HG03442 (cell line): ENCODE measurements around the gene FSTL1.

Source experiments
- ATAC-seq: cut with Tn5 transposase; IDR thresholded peaks from one replicate; pipeline ENCODE4 v1.9.1; 2021; ENCODE audit warnings: mild to moderate bottlenecking, moderate library complexity; ENCODE audit not compliant: unreplicated experiment

FSTL1 gene

DNA sequence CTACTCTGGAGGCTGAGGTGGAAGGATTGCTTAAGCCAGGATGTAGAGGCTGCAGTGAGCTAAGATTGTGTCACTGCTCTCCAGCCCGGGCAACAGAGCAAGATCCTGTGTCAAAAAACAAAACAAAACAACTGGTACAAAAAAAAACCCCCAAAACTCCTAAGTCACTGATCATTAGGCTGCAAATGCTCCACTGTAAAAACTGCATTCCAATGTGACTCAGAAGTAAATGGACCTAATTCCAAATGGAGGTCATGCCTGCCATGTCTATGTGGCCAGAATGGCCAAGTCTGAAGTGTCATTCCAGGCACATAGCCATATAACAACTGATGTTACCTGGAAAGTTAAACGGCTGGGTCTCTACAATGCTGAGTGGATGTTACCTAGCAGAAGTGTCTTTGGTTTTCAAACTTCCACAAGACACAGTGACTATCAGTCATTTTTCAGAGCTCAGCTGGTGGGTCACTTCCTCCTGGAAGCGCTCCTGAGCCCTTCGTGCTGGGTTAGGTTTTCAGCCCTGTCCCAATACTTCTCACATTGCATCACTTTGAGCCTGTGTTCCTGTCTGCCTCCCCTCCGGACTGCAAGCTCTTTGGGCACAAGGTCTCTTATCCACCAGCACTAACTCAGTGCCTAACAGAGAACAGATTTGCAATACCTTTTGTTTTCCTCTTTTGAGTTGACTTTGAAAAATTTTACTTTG lies 10.6 kb downstream of the FSTL1 start:
- no peak for ATAC-seq

DNA sequence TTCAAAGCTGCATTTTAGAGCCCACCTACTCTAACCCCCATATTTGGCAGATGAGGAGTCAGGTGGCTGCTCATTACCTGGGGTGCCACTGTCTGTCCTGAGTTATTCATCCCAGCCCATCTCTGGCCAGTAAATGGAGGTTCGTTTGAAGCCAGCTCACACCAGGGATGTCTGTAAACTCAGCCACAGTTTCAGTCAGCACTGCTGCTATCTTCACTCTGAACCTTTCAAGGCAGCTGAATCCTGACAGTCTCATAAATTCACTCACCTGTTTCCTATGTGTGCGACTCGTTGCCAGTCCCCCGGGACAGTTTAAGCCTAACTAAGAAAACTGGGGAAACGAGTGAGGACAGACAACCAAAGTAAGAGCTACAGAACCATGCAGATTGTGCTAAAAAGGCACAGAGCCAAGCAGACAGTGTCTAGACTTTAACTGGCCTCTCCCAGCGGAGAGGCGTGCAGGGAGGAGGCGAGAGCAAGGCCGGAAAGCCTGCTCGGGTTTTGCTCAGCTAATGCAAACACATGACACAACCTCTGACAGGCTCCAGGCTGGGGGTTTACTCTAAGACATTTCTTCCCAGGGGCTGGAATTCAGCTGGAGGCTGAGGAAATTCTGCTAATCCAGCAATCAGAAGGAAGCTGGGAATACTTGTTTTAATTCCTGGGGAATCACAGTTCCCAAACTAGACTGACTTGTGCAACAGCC lies 12.0 kb downstream of the FSTL1 start:
- ATAC-seq = no peak

GRCh38 chr3:120438216-120438615 lies 12.6 kb downstream of the FSTL1 start:
- ATAC-seq = no peak

GRCh38 chr3:120437559-120437958 lies 13.2 kb downstream of the FSTL1 start:
- ATAC-seq = no peak

DNA sequence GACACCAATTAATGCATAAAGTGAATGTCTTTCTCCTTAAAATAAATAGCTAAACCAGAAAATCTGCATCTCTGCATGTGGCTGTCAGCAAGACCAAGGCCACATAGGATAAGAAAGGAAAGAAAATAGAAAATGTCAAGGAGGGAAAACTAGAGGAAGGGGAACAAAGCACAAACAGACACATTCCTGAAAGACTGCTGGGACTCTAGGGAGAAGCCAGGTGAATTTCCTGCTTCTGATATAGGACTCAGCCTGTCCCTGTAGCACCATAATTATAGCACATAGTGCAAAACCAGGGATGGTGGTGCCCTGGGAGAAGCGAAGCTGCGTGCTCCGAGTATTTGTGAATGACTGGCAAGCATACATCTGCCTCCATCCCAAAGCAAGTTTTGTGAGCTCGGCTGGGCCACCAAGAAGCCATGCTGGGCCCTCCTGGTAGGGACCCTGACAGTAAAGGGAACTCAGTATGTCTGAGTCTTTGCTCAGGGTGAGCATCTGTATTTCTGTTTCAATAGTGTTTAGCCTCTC lies 14.2 kb downstream of the FSTL1 start:
- ATAC-seq = no peak

DNA sequence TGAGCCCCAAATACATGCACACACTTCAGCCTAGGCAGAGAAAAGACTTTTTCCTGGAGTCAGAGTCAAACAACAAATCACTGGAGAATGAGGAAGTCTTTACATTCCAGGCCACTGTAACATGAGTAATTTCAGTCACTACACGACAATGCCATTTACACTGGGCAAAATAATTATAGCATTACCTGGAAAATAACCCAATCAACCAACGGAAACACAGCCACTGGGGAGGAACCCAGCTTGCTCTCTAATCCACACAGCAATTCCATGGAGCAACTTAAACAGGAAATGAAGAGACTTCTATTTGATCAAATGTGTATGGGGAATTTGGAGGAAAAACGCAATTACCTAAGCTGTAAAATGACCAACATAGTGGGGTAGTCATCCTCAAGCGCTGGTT lies 15.2 kb downstream of the FSTL1 start:
- ATAC-seq = no peak

DNA sequence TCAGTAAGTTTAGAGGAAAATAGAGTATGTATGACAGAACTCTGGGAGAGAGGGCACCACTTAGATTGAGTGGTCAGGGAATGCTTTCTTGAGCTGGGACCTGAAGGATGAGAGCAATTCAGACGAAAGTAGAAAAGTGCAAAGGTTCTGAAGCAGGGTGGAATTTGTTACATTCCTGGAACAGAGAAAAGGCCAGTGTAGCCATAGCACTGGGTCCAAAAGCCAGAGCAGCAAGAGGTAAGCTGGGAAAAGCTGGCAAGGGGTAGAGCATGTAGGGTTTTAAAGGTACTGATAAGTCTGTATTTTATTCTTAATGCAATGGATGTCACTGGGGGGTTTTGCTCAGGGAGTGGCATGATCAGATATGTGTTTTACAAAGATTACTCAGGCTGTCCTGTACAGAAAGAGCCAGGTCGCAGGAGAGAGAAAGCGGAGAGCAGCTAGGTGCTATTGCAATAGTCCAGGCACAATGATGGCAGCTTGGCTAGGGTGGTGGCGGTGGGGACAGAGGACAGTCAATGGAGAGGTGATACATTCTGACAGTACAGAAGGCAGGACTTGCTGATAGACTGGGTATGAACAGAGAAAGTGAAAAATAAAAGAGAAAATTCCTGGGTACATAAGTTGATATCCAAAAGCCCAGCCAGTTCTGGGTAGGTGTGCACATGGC lies 17.0 kb downstream of the FSTL1 start:
- ATAC-seq = no peak

DNA sequence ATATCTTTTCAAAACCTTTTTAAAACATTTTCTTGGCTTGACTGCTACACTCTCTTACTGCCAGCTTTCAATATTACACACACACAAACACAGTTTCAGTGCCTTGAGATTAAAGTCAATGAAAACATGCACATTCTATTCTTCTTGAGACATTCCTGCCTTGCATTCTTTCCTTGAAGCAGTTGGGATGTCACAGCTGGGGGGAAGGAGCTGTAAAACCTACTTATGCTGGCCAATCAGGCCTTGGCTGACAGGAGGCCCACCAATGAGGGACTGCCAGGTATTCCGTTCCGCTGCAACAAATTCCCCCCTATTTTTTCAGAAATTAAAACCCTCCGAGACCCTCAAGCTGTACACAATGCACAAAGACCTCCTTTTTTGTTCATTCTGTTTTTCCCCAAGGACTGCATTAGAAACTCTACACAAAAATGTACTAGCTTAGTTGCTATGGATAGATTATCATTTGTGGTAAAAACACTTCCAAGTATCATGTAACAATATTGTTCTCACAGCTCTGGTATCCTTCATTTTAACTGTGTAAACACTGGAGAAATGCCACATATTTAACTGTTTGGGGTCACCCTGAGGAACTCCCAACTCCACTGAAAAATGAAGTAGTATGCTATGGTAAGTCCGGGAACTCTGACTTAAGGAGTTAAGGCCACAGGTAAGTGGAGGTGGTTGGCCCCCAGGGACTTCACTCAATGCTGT lies 18.5 kb downstream of the FSTL1 start:
- ATAC-seq = no peak

- ATAC-seq = no peak
Observed at GRCh38 chr3:120429921-120430361, 20.9 kb downstream of the FSTL1 start.

DNA sequence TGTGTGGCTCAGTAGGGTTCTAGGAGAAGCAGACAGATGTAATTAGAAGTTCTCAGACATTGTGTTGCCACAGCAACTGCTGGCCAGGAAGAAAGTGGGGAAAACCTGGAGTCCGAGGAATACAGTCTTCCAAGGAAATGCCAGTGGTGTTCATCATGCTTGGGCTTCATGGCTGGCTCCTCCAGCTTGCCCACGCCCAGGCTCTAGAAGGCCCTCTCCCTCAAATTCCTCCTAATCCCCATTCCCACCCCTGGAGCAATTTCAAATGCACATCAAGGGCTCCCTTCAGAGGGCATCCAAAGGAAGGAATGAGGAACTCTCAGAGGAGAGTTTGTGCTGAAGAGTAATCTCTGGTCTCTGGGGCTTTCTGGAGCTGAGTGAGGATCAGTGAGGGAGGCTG lies 21.9 kb downstream of the FSTL1 start:
- no peak for ATAC-seq

- no peak for ATAC-seq
Observed at GRCh38 chr3:120427201-120427600, 23.6 kb downstream of the FSTL1 start.

DNA sequence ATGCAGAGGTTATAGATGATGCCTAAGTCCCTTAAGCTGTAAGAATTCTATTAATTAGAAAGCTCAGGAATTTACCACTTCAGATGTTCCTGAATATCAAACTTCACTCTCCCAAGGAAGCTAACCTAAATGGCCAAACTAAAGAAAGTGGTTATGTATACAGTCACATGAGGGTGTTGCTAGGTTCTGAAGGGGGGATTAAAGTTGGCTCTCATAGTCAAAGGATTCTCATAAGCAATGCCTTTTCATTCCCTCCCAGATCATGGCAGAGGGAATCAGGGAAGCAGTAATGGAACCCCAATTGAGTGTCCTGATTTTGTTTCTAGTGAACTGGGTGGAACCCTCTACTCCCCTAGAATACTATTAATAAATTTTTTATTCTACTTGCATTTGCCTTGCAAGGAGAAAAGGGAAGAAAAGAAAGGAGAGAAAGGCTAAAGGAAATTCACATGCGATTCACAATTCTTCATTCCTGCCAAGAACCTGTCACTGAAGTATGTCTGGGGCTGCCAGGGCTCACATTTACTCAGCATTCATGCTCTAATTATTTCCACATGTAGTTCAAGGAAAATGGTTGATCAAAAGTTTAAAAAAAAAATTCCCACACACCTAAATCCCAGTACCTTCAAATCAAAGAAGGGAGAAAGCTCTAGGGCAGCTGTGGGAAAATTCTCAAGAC lies 25.1 kb downstream of the FSTL1 start:
- ATAC-seq = no peak

DNA sequence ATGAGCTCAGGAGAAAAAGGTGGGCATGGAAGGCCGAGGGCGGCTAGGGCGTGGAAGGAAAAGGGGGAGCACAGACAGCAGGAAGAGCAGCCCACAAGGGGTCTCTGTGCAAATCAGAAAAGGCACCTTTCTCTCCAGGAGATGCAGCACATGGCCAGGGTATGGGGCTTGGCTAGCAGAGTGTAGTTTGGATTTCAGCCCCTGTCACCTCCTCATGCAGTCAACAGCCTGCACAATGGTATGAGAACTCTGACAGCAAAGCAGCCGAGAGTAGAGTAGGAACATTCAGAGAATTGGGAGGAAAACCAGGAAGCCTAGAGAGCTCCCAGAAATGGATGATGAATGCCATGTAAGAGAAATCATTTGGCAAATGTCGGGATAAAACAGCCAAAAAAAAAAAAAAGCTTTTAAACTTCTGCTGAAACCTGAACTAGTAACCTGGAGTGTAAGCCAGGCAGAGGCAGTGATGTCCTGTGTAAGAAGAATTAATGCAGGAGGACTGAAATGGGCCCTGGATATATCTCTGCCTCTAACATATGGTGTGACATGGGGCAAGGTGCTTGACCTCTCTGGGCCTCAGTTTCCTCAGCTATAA lies 25.7 kb downstream of the FSTL1 start:
- ATAC-seq = no peak

DNA sequence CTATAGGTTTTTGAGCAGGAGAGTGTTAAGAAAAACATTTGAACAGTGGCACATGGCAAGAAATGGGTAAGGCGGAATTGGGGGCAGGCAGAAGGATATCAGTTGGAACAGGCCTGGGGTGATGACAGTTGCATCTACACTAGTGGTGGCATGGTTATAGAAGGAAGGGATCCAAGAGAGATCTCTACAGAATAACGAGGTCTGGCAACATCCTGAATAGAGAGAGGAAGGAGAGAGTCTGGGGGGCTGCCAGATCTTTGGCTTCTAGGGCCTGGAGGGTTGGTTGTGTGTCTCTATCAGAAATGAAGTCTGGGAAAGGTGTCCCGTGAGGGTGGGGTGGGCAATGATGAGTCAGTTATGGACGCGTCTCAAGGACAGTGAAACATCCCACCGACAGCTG lies 26.3 kb downstream of the FSTL1 start:
- no peak for ATAC-seq

DNA sequence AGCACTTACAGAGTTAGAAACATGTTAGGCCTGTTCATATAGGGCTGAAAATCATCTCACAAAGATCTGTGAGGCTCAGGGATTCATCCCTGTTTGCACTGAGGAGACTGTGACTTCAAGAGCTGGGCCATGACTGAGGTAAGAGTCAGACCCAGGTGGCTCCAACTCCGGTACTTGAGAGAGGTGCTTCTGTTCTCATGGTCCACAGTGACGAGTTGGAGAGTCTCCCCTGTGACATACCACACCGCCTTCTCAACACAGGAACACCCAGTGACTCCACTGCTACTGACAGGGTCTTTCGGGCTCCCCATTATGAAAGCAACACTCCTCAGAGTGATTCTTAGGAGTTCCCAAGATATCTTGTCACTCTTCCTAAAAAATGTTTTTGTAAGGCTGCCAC lies 27.4 kb downstream of the FSTL1 start:
- no peak for ATAC-seq

DNA sequence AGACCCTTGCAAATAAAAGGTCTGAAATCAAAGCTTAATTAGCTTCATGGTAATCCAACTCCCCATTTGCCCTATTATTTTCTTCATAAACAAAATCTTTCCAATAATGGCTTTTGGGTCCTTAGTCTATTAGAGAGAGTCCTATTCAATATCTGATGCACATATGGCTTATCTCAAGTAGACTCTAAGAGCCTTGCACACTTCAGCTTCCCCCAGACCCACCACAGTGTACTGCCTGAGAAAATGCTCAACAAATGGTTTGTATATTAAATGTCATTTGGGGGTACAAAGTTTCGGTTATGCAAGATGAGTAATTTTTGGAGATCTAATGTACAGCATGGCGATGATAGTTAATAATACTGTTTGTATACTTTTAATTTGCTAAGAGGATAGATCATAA lies 28.9 kb downstream of the FSTL1 start:
- ATAC-seq = no peak

DNA sequence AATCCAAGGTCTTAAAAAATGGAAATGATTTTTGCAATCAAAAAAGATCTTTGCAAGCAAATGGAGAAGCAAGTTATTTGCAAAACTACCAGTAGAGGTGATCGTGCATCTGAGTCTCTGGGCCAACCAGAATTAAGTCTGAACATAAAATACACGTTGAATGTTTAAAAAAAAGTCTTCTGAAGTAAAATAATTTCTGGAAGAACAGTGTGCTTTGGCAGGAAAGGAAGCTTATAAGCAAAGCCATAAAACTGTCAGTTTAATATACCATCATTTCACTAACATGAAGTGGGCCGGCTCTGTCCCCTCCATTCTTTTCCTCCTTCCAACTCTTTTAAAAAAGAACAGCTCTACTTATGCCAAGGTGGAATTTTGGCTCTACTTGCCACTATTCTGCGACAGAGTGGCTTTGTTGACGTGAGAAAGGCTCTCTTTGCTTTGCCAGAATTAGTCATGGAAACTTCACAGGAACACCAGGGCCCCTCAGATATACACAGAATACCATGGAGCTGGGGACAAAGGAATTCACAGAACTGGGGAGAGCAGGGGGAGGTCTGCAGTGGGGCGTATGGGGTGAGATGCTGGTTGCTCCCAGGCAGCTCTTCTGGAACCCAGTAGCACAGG lies 29.8 kb downstream of the FSTL1 start:
- no peak for ATAC-seq

DNA sequence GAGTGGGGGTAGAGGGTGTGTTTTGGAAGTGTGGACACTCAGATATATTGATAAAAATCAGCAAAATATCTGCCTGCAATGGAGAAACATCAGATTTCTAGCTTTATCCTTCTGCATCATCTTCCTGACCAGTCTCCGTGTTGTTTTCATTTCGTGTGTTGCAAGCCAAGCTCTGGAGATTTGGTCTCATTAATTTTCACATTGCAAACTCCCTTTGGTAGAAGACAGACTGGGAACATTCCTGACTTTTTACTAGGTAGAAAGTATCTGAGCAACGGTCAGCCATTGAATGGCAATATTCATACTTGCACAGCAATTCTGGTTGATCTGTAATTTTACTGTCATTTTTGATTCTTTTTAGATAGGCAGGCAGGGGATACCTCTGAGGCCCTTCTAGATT lies 30.4 kb downstream of the FSTL1 start:
- ATAC-seq = no peak

- ATAC-seq = no peak
Observed at GRCh38 chr3:120419797-120420196, 31.0 kb downstream of the FSTL1 start.
